HG02970 (cell line): Measurements from ENCODE around the gene CCL27.
A peak's percentile ranks its signal among the peaks of the same experiment; 100 is the strongest.
"Not testable (repeated sequence)": the region's sequence is repeated elsewhere in the genome, so short reads cannot be mapped to it uniquely, and the experiment has no call there.

Experiments
- ATAC-seq: cut with Tn5 transposase; IDR thresholded peaks from one replicate; pipeline ENCODE4 v1.9.1; 2021; ENCODE audit warnings: mild to moderate bottlenecking, moderate library complexity, moderate number of reproducible peaks; ENCODE audit not compliant: unreplicated experiment, low FRiP score

The CCL27 gene

GRCh38 chr9:34651876-34652601 is 10.4 kb downstream of the CCL27 start, which contains the start of gene IL11RA:
TSS of gene IL11RA (plus strand) at chr9:34652185. CDS start at chr9:34655218, 3,033 bp downstream.
- no peak for ATAC-seq

GRCh38 chr9:34651321-34651720 is 11.1 kb downstream of the CCL27 start:
- no peak for ATAC-seq

GRCh38 chr9:34650816-34651215 is 11.6 kb downstream of the CCL27 start:
- ATAC-seq: no peak

GRCh38 chr9:34648673-34649072 is 13.8 kb downstream of the CCL27 start:
- ATAC-seq: no peak

- no peak for ATAC-seq
Observed at GRCh38 chr9:34647651-34648050, 14.8 kb downstream of the CCL27 start.

GRCh38 chr9:34647084-34647403 is 15.4 kb downstream of the CCL27 start:
- no peak for ATAC-seq

- ATAC-seq: peak; percentile 88
Observed at GRCh38 chr9:34646211-34647083, 16.0 kb downstream of the CCL27 start, which contains the start of gene GALT. TSS of gene GALT (plus strand) at chr9:34646675. CDS start at chr9:34646705, 30 bp downstream.

- no peak for ATAC-seq
Observed at GRCh38 chr9:34644766-34645314, 17.6 kb downstream of the CCL27 start.

- no peak for ATAC-seq
Observed at GRCh38 chr9:34642679-34643078, 19.8 kb downstream of the CCL27 start.

GRCh38 chr9:34639322-34639721 is 23.1 kb downstream of the CCL27 start:
- not testable (repeated sequence) for ATAC-seq

GRCh38 chr9:34638138-34638445 is 24.4 kb downstream of the CCL27 start:
- no peak for ATAC-seq

GRCh38 chr9:34637356-34638137 is 24.9 kb downstream of the CCL27 start, which contains the start of gene SIGMAR1:
TSS of gene SIGMAR1 (minus strand) at chr9:34637787. CDS start at chr9:34637697, 90 bp downstream.
- ATAC-seq: no peak

- ATAC-seq: no peak
Observed at GRCh38 chr9:34636791-34637355, 25.6 kb downstream of the CCL27 start.

GRCh38 chr9:34635556-34635955 is 26.9 kb downstream of the CCL27 start:
- ATAC-seq: no peak

GRCh38 chr9:34634551-34635248 is 27.8 kb downstream of the CCL27 start:
- no peak for ATAC-seq

GRCh38 chr9:34633851-34634550 is 28.5 kb downstream of the CCL27 start:
- no peak for ATAC-seq

GRCh38 chr9:34633166-34633565 is 29.3 kb downstream of the CCL27 start:
- no peak for ATAC-seq

GRCh38 chr9:34630402-34631154 is 31.9 kb downstream of the CCL27 start:
- no peak for ATAC-seq

- no peak for ATAC-seq
Observed at GRCh38 chr9:34629491-34629808, 33.0 kb downstream of the CCL27 start.
